SK-N-SH (cell line): Measurements from ENCODE around the gene ZNF189. TPM values are rescaled to one million over a fixed set of nuclear protein-coding genes. Genes with fewer than 3 reads are reported as not detected.

Experiments used
- CTCF ChIA-PET: fragments of 300-600, 350-600 bp; formaldehyde crosslinking; extraction: SDS; loops from one replicate; lab custom pipeline; 2021; lab: Yijun Ruan, JAX
- POLR2A ChIA-PET: fragments of 350-600 bp; sonication (Branson Sonifier 250); formaldehyde crosslinking; extraction: SDS; loops from one replicate; lab custom pipeline; 2020; ENCODE audit warnings: antibody characterized with exemption, inconsistent platforms; lab: Yijun Ruan, JAX
- DNase-seq: peaks from one replicate; pipeline ENCODE4 v3.0.0; 2012
- H2AFZ ChIP-seq: fragments of 200-600 bp; sonication (generic); 2 replicates; pipeline ENCODE4 v1.8.1; 2016; ENCODE audit warnings: antibody characterized with exemption, mild to moderate bottlenecking, low read depth
- H3F3A ChIP-seq: fragments of 200-600 bp; sonication (generic); replicated peaks from 2 replicates; pipeline ENCODE3; 2016; ENCODE audit warnings: antibody characterized with exemption, mild to moderate bottlenecking; ENCODE audit not compliant: insufficient read depth
- H3K27ac ChIP-seq, 2 experiments: fragments of 200-500 bp in 1 of 2; fragments of 200-600 bp in 1 of 2; sonication (Bioruptor generic) in 1 of 2; sonication (generic), shearing (Covaris generic) in 1 of 2; 2 replicates each; pipeline versions ENCODE4 v1.5.1 to v1.6.1; 2014 to 2016; ENCODE audit warnings: low read depth in 2 of 2, inconsistent platforms in 1 of 2, low read length in 1 of 2, mild to moderate bottlenecking in 1 of 2, mixed read lengths in 1 of 2
- H3K27me3 ChIP-seq: fragments of 200-600 bp; sonication (generic), shearing (Covaris generic); 2 replicates; pipeline ENCODE4 v1.6.1; 2016; ENCODE audit warnings: mixed run types; ENCODE audit not compliant: insufficient read depth
- H3K36me3 ChIP-seq, 2 experiments: fragments of 200-500 bp in 1 of 2; fragments of 200-600 bp in 1 of 2; sonication (Bioruptor generic) in 1 of 2; sonication (generic) in 1 of 2; replicated peaks in 1 of 2; 2 replicates each; pipeline versions ENCODE3 to v1.5.1; 2014 to 2016; ENCODE audit warnings: low read length in 1 of 2, mild to moderate bottlenecking in 1 of 2; ENCODE audit not compliant: insufficient read depth in 2 of 2, control insufficient read depth in 1 of 2
- H3K4me1 ChIP-seq, 2 experiments: fragments of 200-500 bp in 1 of 2; fragments of 200-600 bp in 1 of 2; sonication (Bioruptor generic) in 1 of 2; sonication (generic), shearing (Covaris generic) in 1 of 2; 2 replicates each; pipeline versions ENCODE4 v1.5.1 to v1.6.1; 2014 to 2016; ENCODE audit warnings: low read depth in 1 of 2, low read length in 1 of 2, mixed run types in 1 of 2; ENCODE audit not compliant: insufficient read depth in 2 of 2, control insufficient read depth in 1 of 2
- H3K4me2 ChIP-seq: fragments of 200-600 bp; sonication (generic), shearing (Covaris generic); 2 replicates; pipeline ENCODE4 v1.6.1; 2017; ENCODE audit warnings: mixed run types
- H3K4me3 ChIP-seq, 2 experiments: fragments of 200-500 bp in 1 of 2; fragments of 200-600 bp in 1 of 2; sonication (Bioruptor generic) in 1 of 2; sonication (generic), shearing (Covaris generic) in 1 of 2; 2 replicates each; pipeline versions ENCODE4 v1.5.1 to v1.8.1; 2014 to 2016; ENCODE audit warnings: low read depth in 2 of 2, inconsistent platforms in 1 of 2, low read length in 1 of 2, mild to moderate bottlenecking in 1 of 2, mixed read lengths in 1 of 2, moderate library complexity in 1 of 2
- H3K79me2 ChIP-seq: fragments of 200-600 bp; sonication (generic); 2 replicates; pipeline ENCODE4 v1.8.1; 2017; ENCODE audit warnings: mild to moderate bottlenecking; ENCODE audit not compliant: insufficient read depth
- H3K9ac ChIP-seq: fragments of 200-600 bp; sonication (generic); 2 replicates; pipeline ENCODE4 v1.6.1; 2017; ENCODE audit warnings: mixed run types
- H3K9me2 ChIP-seq: fragments of 200-600 bp; sonication (generic); 2 replicates; pipeline ENCODE4 v1.6.1; 2017; ENCODE audit warnings: mixed run types
- H3K9me3 ChIP-seq: fragments of 200-600 bp; sonication (generic); 2 replicates; pipeline ENCODE4 v1.6.1; 2017; ENCODE audit warnings: mixed run types, mild to moderate bottlenecking, moderate library complexity
- H4K20me1 ChIP-seq: fragments of 200-600 bp; sonication (generic); 2 replicates; pipeline ENCODE4 v1.6.1; 2017; ENCODE audit warnings: mild to moderate bottlenecking, mixed run types; ENCODE audit not compliant: insufficient read depth
- CHD2 ChIP-seq: fragments of 150-350 bp; IDR thresholded peaks from 2 replicates; pipeline ENCODE4 v1.6.1; 2018; ENCODE audit warnings: low read length; ENCODE audit not compliant: partially characterized antibody
- EP300 ChIP-seq, 2 experiments: IDR thresholded peaks; 2 replicates each; pipeline versions ENCODE4 v1.4.0 to v1.6.1; 2012; ENCODE audit warnings: borderline replicate concordance in 1 of 2, low read depth in 1 of 2, low read length in 1 of 2
- EZH2phosphoT487 ChIP-seq: fragments of 200-600 bp; sonication (generic); IDR thresholded peaks from 2 replicates; pipeline ENCODE4 v1.6.1; 2017; ENCODE audit warnings: low read depth, mixed run types, mild to moderate bottlenecking, antibody characterized with exemption, moderate library complexity, borderline replicate concordance
- FOSL2 ChIP-seq: IDR thresholded peaks from 2 replicates; pipeline ENCODE4 v1.4.0; 2012; ENCODE audit warnings: low read depth, mild to moderate bottlenecking, moderate library complexity, borderline replicate concordance
- FOXJ3 ChIP-seq: sonication (generic); formaldehyde crosslinking; IDR thresholded peaks from 2 replicates; pipeline ENCODE4 v1.5.1; 2020; ENCODE audit warnings: mild to moderate bottlenecking, missing genetic modification reagents
- GATA2 ChIP-seq: sonication (generic); formaldehyde crosslinking; IDR thresholded peaks from 2 replicates; pipeline ENCODE4 v1.5.0; 2020; ENCODE audit warnings: mild to moderate bottlenecking, missing genetic modification reagents
- MEF2A ChIP-seq: IDR thresholded peaks from 2 replicates; pipeline ENCODE4 v1.4.0; 2012; ENCODE audit warnings: low read depth, borderline replicate concordance
- MXI1 ChIP-seq: IDR thresholded peaks from 2 replicates; pipeline ENCODE4 v1.6.1; 2012; ENCODE audit warnings: mild to moderate bottlenecking, low read depth, low read length, improper control_type of control experiment
- REST ChIP-seq: IDR thresholded peaks from 2 replicates; pipeline ENCODE4 v1.6.1; 2012; ENCODE audit warnings: mild to moderate bottlenecking, low read depth, low read length, moderate library complexity
- TAF1 ChIP-seq: IDR thresholded peaks from 2 replicates; pipeline ENCODE4 v1.6.1; 2012; ENCODE audit warnings: low read depth, mild to moderate bottlenecking, low read length, moderate library complexity, borderline replicate concordance
- USF1 ChIP-seq: IDR thresholded peaks from 2 replicates; pipeline ENCODE4 v1.4.0; 2012; ENCODE audit warnings: low read depth, borderline replicate concordance
- WGBS: methylation state at CpG from one replicate; pipeline ENCODE4 v1.1.6; 2017; ENCODE audit warnings: low lambda C conversion rate; 5-methylcytosine and 5-hydroxymethylcytosine counted together
- polyA plus RNA-seq, 3 experiments: library from polyadenylated mRNA; depleted of rRNA; stranded (reverse); fragments of >200 nt; gene quantifications; 2 replicates each; pipeline ENCODE4 v1.2.3, GENCODE V29; 2012

The ZNF189 gene
- polyA plus RNA-seq, 1 of the 3 experiments (the other 2 are of a cell fraction) = 2.9 TPM

- TF ChIP-seq REST (no peak), MEF2A (no peak)
Measured at GRCh38 chr9:101397746-101398067, 944 bp upstream of the ZNF189 start (continued).

GRCh38 chr9:101398930-101399642, 435 bp downstream of the ZNF189 start:
- no peak for TF ChIP-seq FOSL2
- no peak for TF ChIP-seq REST
- no peak for TF ChIP-seq EZH2phosphoT487
- no peak for TF ChIP-seq FOXJ3 (CRISPR knock-in tag)
- TF ChIP-seq EP300 (IDR thresholded peaks at IDR 0.05; ENCODE audit: borderline replicate concordance in 1 of 2, low read depth in 1 of 2, low read length in 1 of 2) = no peak
- TF ChIP-seq MXI1 = no peak
- no peak for TF ChIP-seq TAF1
- no peak for TF ChIP-seq GATA2 (CRISPR knock-in tag)
- no peak for TF ChIP-seq USF1
- TF ChIP-seq CHD2 = no peak
- peak overlapping the region; percentile 94 for H3K4me2 ChIP-seq
- no peaks in the 10 kb centered on the region for H3F3A ChIP-seq
- peaks cover 80% of the 10 kb centered on the region for H3K79me2 ChIP-seq
- peak overlapping the region; percentile 85 for H3K9ac ChIP-seq
- peaks cover 45 to 65% of the 10 kb centered on the region in 2 experiments for H3K36me3 ChIP-seq
- H3K4me1 ChIP-seq = peaks cover 7% of the 10 kb centered on the region in 2 experiments; a peak in 2 of 4 replicates
- DNase-seq = no peak
- ChIA-PET POLR2A (interaction anchor here (0.7 to 1.0 kb wide), 3 partner anchors 11 to 165 kb away, joined by 3 to 4 read pairs (median 3); no protein-coding TSS in a partner anchor), CTCF (interaction anchor here (0.8 to 2.3 kb wide), 8 partner anchors 11 to 135 kb away, joined by 3 to 15 read pairs (median 4); partner anchors contain the start of gene RNF20)
- no peaks in the 10 kb centered on the region for H3K9me2 ChIP-seq
- H2AFZ ChIP-seq = no peak overlapping the region
- H3K9me3 ChIP-seq = peaks cover 1% of the 10 kb centered on the region; the same call in 1 of the 2 replicates
- peak overlapping the region; percentile 79 to 88 for H3K4me3 ChIP-seq
- no peaks in the 10 kb centered on the region for H4K20me1 ChIP-seq
- no peaks in the 10 kb centered on the region for H3K27me3 ChIP-seq
- 4% methylated on average over 21 of the region's 28 CpGs for WGBS
- peak overlapping the region; percentile 48 to 64; a peak in 2 of 4 replicates for H3K27ac ChIP-seq
